Measurements from ENCODE around the gene EIF4EBP2. TPM values are rescaled to one million over a fixed set of nuclear protein-coding genes. Genes with fewer than 3 reads are reported as not detected.

EIF4EBP2 gene
- total RNA-seq, 3 donors from 2014 or later: 76.0 to 192 (median 80.5) TPM

DNA sequence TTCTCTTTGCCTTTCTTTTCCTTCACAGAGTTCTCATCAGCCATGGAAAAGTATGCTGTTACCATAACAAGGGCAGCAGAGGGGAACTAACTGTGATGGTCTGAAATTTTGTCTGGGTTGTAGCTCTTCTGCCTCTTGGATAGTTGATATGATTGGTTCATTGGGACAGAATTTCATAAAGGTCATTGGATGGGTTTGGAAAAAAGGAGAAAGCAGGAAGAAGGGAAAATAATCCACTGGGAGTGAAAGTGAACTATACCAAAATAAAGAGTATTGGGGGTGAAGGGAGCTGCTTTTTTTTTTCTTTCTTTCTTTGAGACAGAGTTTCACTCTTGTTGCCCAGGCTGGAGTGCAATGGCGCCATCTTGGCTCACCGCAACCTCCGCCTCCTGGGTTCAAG, 5.8 kb downstream of the EIF4EBP2 start:
- DNase-seq (ENCODE audit: low spot score in 2 of 2): no peak
- Histone ChIP-seq H3K4me3 (no peak overlapping the region), H3K27me3 (no peaks in the 10 kb centered on the region), H3K4me1 (peaks cover 6 to 16% of the 10 kb centered on the region in 2 donors), H3K36me3 (no peaks in the 10 kb centered on the region), H3K27ac (no peak overlapping the region), H3K9me3 (no peaks in the 10 kb centered on the region)
- intact Hi-C loops (cut with DNase I; ENCODE audit: low total_unique reads): no loop called here
- TF ChIP-seq POLR2AphosphoS5 (IDR thresholded peaks at IDR 0.05) (no peak), POLR2A (IDR thresholded peaks at IDR 0.05) (no peak)

DNA sequence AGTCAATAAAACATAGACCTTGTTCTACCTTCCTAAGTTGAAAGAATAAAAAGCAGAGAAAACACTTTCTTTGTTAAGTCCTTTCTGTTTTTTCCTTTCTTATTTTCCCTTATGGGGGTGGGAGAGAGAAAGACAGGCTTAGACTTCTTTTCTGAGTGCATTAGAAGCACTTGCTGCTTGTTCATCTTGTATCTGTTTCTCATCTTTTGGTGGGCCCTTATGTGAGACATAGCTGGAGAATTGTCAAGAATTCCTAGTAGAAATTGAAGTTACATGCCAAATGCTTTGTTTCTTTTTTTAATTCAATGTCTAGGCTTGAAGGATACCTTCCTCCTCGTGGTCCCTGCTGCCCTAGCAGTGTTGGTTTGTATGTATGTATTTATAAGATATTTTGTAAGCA, 6.7 kb downstream of the EIF4EBP2 start:
- Histone ChIP-seq H3K4me3 (no peak overlapping the region), H3K4me1 (peaks cover 6 to 16% of the 10 kb centered on the region in 2 donors), H3K27me3 (no peaks in the 10 kb centered on the region), H3K36me3 (no peaks in the 10 kb centered on the region), H3K9me3 (no peaks in the 10 kb centered on the region), H3K27ac (no peak overlapping the region)
- TF ChIP-seq, protein P1, sequence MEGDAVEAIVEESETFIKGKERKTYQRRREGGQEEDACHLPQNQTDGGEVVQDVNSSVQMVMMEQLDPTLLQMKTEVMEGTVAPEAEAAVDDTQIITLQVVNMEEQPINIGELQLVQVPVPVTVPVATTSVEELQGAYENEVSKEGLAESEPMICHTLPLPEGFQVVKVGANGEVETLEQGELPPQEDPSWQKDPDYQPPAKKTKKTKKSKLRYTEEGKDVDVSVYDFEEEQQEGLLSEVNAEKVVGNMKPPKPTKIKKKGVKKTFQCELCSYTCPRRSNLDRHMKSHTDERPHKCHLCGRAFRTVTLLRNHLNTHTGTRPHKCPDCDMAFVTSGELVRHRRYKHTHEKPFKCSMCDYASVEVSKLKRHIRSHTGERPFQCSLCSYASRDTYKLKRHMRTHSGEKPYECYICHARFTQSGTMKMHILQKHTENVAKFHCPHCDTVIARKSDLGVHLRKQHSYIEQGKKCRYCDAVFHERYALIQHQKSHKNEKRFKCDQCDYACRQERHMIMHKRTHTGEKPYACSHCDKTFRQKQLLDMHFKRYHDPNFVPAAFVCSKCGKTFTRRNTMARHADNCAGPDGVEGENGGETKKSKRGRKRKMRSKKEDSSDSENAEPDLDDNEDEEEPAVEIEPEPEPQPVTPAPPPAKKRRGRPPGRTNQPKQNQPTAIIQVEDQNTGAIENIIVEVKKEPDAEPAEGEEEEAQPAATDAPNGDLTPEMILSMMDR (IDR thresholded peaks at IDR 0.05): no peak
- intact Hi-C loops (cut with DNase I; ENCODE audit: low total_unique reads): no loop called here
- no peak for DNase-seq (ENCODE audit: low spot score in 2 of 2)

DNA sequence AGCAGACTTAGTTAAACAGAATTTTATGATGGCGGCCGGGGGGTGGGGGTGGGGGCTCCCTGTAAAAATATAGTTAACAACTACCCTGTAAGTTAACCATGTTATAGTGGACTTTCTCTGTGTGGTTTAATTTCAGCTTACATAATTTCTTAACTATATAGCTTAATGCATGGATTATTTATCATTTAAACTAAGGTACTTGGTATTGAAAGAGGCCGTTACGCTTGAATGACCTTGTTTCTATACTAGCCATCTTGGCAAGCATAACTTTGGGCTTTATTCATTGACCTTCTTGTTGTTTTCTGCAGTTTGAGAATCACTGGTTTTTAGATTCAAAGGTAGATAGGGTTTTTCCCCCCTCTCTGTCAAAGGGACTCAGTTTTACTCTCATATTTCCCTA, 8.4 kb downstream of the EIF4EBP2 start:
- H3K36me3 ChIP-seq: no peaks in the 10 kb centered on the region
- intact Hi-C loops (cut with DNase I; ENCODE audit: low total_unique reads): no loop called here
- H3K27me3 ChIP-seq: no peaks in the 10 kb centered on the region
- peaks cover 0 to 7% of the 10 kb centered on the region in 2 donors for H3K4me1 ChIP-seq
- H3K9me3 ChIP-seq: no peaks in the 10 kb centered on the region
- H3K4me3 ChIP-seq: no peak overlapping the region
- no peak overlapping the region for H3K27ac ChIP-seq
- DNase-seq (ENCODE audit: low spot score in 2 of 2): no peak
- TF ChIP-seq POLR2A (IDR thresholded peaks at IDR 0.05) (no peak), POLR2AphosphoS5 (IDR thresholded peaks at IDR 0.05) (no peak)
- TF ChIP-seq, protein P1 (IDR thresholded peaks at IDR 0.05): no peak

DNA sequence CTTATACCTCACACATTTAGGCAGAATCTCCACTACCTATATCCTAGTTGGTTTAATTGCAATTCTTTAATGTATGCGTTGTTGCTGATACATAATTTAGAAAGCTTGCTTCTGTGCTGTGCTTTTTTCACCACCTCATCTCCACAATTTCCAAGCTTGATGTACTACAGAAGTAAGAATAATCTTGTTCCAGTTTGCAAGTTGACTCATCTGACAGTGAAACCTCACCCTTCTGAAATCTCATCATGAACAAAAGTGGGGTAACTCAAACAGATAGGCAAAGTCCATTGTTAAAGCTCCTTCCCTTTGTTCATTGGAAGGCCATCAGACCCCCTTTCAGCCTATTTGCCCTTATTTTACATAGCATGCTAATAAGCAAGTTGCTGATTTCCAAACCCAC, 13.6 kb downstream of the EIF4EBP2 start:
- H3K27me3 ChIP-seq: no peaks in the 10 kb centered on the region
- TF ChIP-seq POLR2AphosphoS5 (IDR thresholded peaks at IDR 0.05) (no peak), POLR2A (IDR thresholded peaks at IDR 0.05) (no peak)
- TF ChIP-seq, protein P1 (IDR thresholded peaks at IDR 0.05): no peak
- H3K4me1 ChIP-seq: no peaks in the 10 kb centered on the region
- no peak overlapping the region for H3K27ac ChIP-seq
- no peaks in the 10 kb centered on the region for H3K9me3 ChIP-seq
- H3K36me3 ChIP-seq: no peaks in the 10 kb centered on the region
- intact Hi-C loops (cut with DNase I; ENCODE audit: low total_unique reads): no loop called here
- no peak overlapping the region for H3K4me3 ChIP-seq
- DNase-seq (ENCODE audit: low spot score in 2 of 2): no peak

DNA sequence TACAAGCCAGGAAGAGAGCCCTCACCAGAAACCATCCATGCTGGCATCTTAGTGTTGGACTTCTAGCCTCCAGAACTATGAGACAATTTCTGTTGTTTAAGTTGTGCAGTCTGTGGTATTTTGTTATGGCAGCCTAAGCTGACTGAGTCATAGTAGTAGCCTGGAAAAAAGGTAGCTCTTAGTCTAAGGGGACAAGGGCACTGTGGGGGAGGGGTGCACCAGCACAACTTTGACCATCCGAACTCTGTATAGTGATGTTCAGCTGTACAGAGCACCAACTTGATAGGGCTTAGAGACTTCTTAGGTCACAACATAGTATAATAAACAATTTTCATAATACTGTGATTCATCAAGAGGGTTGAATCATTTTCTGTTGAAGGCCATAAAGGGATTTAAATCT, 14.3 kb downstream of the EIF4EBP2 start:
- Histone ChIP-seq H3K36me3 (no peaks in the 10 kb centered on the region), H3K27me3 (no peaks in the 10 kb centered on the region), H3K9me3 (no peaks in the 10 kb centered on the region), H3K4me1 (no peaks in the 10 kb centered on the region), H3K27ac (no peak overlapping the region), H3K4me3 (no peak overlapping the region)
- TF ChIP-seq POLR2A (IDR thresholded peaks at IDR 0.05): no peak
- intact Hi-C loops (cut with DNase I; ENCODE audit: low total_unique reads): no loop called here
- DNase-seq (ENCODE audit: low spot score in 2 of 2): no peak

DNA sequence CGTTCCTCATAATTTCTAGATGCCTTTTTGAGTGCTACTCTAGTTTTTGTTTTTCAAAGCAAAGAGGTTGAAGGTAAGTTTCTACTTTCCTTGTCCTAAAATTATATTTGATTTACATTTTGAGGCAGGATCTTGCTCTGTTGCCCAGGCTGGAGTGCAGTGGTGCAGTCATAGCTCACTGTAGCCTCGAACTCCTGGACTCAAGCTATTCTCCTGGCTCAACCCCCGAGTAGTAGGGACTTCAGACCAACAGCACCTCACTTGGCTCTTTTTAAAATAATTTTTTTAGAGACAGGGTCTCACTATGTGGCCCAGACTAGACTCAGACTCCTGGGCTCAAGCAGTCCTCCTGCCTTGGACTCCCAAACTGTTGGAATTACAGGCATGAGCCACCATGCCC, 14.8 kb downstream of the EIF4EBP2 start:
- Histone ChIP-seq H3K27ac (no peak overlapping the region), H3K4me1 (no peaks in the 10 kb centered on the region), H3K9me3 (no peaks in the 10 kb centered on the region), H3K36me3 (no peaks in the 10 kb centered on the region), H3K27me3 (no peaks in the 10 kb centered on the region), H3K4me3 (no peak overlapping the region)
- TF ChIP-seq POLR2A (IDR thresholded peaks at IDR 0.05): no peak
- no peak for TF ChIP-seq POLR2AphosphoS5 (IDR thresholded peaks at IDR 0.05)
- TF ChIP-seq, protein P1 (IDR thresholded peaks at IDR 0.05): no peak
- intact Hi-C loops (cut with DNase I; ENCODE audit: low total_unique reads): no loop called here
- DNase-seq (ENCODE audit: low spot score in 2 of 2): no peak
